ENCODE results near the gene JARID2. TPM values are rescaled to one million over a fixed set of nuclear protein-coding genes. Genes with fewer than 3 reads are reported as not detected.

Gene JARID2
- polyA plus RNA-seq, 1 experiment, result 6.1 TPM

DNA sequence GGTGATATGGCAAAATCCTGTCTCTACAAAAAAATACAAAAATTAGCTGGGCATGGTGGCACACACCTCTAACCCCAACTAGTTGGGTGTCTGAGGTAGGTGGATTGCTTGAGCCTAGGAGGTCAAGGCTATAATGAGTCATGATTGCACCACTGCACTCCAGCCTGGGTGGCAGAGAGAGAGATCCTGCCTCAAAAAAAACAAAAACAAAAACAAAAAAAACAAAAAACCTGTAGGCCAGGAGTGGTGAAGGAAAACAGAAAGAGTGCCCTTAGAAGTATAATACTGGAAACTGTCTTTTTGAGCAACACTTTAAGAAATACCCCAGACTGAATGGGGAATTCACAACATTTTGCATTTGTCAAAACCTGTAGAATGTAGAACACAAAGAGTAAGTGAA, 85.3 kb downstream of the JARID2 start:
- ChIA-PET CTCF (no interaction called here), POLR2A (no interaction called here)
- H3K27me3 ChIP-seq (ENCODE audit: control insufficient read depth, insufficient read depth, low read length), result no peaks in the 10 kb centered on the region
- no peak for DNase-seq (ENCODE audit: low read depth)
- TF ChIP-seq, protein P1, sequence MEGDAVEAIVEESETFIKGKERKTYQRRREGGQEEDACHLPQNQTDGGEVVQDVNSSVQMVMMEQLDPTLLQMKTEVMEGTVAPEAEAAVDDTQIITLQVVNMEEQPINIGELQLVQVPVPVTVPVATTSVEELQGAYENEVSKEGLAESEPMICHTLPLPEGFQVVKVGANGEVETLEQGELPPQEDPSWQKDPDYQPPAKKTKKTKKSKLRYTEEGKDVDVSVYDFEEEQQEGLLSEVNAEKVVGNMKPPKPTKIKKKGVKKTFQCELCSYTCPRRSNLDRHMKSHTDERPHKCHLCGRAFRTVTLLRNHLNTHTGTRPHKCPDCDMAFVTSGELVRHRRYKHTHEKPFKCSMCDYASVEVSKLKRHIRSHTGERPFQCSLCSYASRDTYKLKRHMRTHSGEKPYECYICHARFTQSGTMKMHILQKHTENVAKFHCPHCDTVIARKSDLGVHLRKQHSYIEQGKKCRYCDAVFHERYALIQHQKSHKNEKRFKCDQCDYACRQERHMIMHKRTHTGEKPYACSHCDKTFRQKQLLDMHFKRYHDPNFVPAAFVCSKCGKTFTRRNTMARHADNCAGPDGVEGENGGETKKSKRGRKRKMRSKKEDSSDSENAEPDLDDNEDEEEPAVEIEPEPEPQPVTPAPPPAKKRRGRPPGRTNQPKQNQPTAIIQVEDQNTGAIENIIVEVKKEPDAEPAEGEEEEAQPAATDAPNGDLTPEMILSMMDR (IDR thresholded peaks at IDR 0.05; ENCODE audit: insufficient read depth, low read depth, low read length), result no peak
- no peaks in the 10 kb centered on the region for H3K36me3 ChIP-seq (ENCODE audit: control insufficient read depth, insufficient read depth, low read length)
- H3K4me3 ChIP-seq (ENCODE audit: low read depth, low read length), result no peak overlapping the region

DNA sequence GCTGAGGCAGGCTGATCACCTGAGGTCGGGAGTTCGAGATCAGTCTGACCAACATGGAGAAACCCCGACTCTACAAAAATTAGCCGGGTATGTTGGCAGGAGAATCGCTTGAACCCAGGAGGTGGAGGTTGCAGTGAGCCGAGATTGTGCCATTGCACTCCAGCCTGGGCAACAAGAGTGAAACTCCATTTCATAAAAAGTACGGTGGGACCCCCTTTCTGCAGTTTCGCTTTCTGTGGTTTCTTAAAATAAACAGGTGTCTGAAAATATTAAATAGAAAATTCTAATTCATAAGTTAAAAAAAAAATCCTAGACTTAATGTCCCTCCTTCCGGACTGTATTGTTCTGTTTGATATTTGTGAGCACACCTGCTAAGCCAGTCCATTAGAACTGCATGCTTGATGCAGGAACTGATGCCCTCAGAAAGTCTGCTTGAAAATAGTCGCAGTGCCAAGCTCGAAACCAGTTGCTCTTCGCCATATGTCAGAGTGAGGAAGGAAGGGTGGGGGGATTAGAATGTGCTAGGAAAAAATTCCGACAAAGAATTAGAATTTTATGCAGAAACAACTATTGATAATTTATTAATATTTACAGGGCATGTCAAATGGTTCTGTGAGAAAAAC, 85.9 kb downstream of the JARID2 start:
- no peak for DNase-seq (ENCODE audit: low read depth)
- Histone ChIP-seq H3K4me3 (ENCODE audit: low read depth, low read length) (no peak overlapping the region), H3K27me3 (ENCODE audit: control insufficient read depth, insufficient read depth, low read length) (no peaks in the 10 kb centered on the region), H3K36me3 (ENCODE audit: control insufficient read depth, insufficient read depth, low read length) (no peaks in the 10 kb centered on the region)
- TF ChIP-seq, protein P1 (IDR thresholded peaks at IDR 0.05; ENCODE audit: insufficient read depth, low read depth, low read length), result no peak
- CTCF ChIA-PET, result no interaction called here
- POLR2A ChIA-PET, result no interaction called here

- ChIA-PET POLR2A (no interaction called here), CTCF (no interaction called here)
- Histone ChIP-seq H3K27me3 (ENCODE audit: control insufficient read depth, insufficient read depth, low read length) (no peaks in the 10 kb centered on the region), H3K36me3 (ENCODE audit: control insufficient read depth, insufficient read depth, low read length) (no peaks in the 10 kb centered on the region), H3K4me3 (ENCODE audit: low read depth, low read length) (no peak overlapping the region)
- TF ChIP-seq, protein P1 (IDR thresholded peaks at IDR 0.05; ENCODE audit: insufficient read depth, low read depth, low read length), result no peak
- DNase-seq (ENCODE audit: low read depth), result no peak
Observed at GRCh38 chr6:15332446-15332845, 86.6 kb downstream of the JARID2 start.

- no peak overlapping the region for H3K4me3 ChIP-seq (ENCODE audit: low read depth, low read length)
- ChIA-PET CTCF (interaction anchor here (1.0 kb wide), 1 partner anchor 10 kb away, joined by 3 read pairs; no protein-coding TSS in a partner anchor), POLR2A (no interaction called here)
- H3K27me3 ChIP-seq (ENCODE audit: control insufficient read depth, insufficient read depth, low read length), result no peaks in the 10 kb centered on the region
- TF ChIP-seq, protein P1 (IDR thresholded peaks at IDR 0.05; ENCODE audit: insufficient read depth, low read depth, low read length), result no peak
- no peak for DNase-seq (ENCODE audit: low read depth)
- H3K36me3 ChIP-seq (ENCODE audit: control insufficient read depth, insufficient read depth, low read length), result no peaks in the 10 kb centered on the region
Observed at GRCh38 chr6:15335385-15335784, 89.5 kb downstream of the JARID2 start.

DNA sequence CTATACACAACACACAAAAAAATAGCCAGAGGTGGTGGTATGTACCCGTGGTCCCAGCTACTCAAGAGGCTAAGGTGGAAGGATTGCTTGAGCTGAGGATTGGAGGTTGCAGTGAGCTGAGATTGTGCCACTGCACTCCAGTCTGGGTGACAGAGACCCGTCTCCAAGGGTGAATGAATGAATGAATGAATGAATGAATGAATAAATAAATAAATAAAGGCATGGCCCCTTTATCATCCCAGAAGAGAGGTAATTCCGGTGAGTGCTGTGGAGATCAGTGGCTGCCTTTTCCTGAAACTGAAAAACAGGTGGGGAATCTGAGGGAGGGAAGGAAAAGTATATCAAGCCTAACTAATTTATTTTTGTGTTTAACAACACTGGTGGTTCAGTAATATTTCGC, 90.0 kb downstream of the JARID2 start:
- Histone ChIP-seq H3K4me3 (ENCODE audit: low read depth, low read length) (no peak overlapping the region), H3K27me3 (ENCODE audit: control insufficient read depth, insufficient read depth, low read length) (no peaks in the 10 kb centered on the region), H3K36me3 (ENCODE audit: control insufficient read depth, insufficient read depth, low read length) (no peaks in the 10 kb centered on the region)
- POLR2A ChIA-PET, result interaction anchor here (0.6 kb wide), 1 partner anchor 13 kb away, joined by 3 read pairs; no protein-coding TSS in a partner anchor
- CTCF ChIA-PET, result interaction anchor here (1.0 kb wide), 1 partner anchor 10 kb away, joined by 3 read pairs; no protein-coding TSS in a partner anchor
- TF ChIP-seq, protein P1 (IDR thresholded peaks at IDR 0.05; ENCODE audit: insufficient read depth, low read depth, low read length), result no peak
- no peak for DNase-seq (ENCODE audit: low read depth)
